GM23248 (cell line): Measurements from ENCODE around the gene SLC29A1.

Source experiments
- EZH2 ChIP-seq: fragments of 200-600 bp; sonication (generic); IDR thresholded peaks from 2 replicates; pipeline ENCODE4 v1.6.1; 2018; ENCODE audit warnings: antibody characterized with exemption, mild to moderate bottlenecking; ENCODE audit not compliant: insufficient read depth, poor library complexity, severe bottlenecking
- EZH2phosphoT487 ChIP-seq: fragments of 200-600 bp; sonication (generic); IDR thresholded peaks from 2 replicates; pipeline ENCODE4 v1.6.1; 2018; ENCODE audit warnings: antibody characterized with exemption, moderate library complexity, mild to moderate bottlenecking, low read depth; ENCODE audit not compliant: insufficient read depth

GRCh38 chr6:44230034-44230675 is 6.8 kb downstream of the SLC29A1 start:
- TF ChIP-seq EZH2 (no peak), EZH2phosphoT487 (no peak)
